NCI-H2227 (cell line): ENCODE results near the gene BET1.

Experiments
- DNase-seq: peaks from one replicate; lab custom pipeline; 2025; ENCODE audit not compliant: unreplicated experiment; lab: John Stamatoyannopoulos, UW

The BET1 gene

DNA sequence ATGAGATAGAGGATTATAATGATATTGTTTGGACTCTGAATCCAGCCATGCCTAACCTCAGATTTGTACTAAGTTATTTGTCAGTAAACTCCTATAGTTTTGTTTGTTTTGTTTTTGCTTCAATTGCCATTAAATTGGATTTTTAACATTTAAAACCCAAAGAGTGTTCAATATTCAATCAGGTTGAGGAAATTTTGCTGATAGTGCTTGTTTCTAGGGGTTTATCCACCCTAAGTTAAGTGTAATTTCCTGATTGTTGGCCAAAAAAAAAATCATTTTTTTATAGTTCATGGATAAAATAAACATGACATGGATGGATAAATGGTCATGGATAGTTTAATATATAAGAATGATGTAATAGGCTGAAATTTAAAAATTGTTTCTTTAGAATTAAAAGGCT lies 11.4 kb upstream of the BET1 start:
- no peak for DNase-seq

DNA sequence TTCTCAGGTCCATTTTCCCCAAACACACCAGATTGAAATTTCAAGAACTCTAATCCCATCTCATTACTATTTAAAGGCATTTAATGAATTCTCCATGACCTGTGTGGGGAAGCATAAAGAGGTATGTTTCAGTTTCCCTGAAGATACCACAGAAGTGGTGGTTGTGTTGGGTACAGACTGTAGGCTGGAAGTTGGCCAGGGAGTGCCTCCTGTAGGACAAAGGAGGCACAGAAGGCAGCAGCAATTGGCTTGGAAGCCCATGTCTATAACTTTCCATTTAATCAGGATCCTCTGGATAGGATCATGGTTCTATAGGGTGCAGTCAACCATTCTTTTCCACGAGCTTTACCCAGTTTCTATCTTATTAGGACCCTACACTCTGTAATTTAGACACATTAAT lies 8.6 kb upstream of the BET1 start:
- DNase-seq, result no peak

DNA sequence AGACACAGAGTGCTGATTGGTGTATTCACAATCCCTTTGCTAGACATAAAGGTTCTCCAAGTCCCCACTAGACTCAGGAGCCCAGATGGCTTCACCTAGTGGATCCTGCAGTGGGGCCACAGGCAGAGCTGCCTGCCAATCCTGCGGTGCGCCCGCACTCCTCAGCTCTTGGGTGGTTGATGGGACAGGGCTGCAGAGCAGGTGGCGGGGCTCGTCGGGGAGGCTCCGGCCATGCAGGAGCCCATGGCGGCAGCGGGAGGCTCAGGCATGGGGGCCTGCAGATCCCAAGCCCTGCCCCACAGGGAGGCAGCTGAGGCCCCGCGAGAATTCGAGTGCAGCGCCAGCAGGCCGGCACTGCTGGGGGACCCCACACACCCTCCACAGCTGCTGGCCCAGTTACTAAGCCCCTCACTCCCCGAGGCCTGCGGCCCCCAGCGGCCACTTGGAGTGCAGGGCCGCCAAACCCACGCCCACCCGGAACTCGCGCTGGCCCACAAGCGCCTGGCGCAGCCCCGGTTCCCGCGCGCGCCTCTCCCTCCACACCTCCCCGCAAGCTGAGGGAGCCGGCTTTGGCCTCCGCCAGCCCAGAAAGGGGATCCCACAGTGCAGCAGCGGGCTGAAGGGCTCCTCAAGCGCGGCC lies 7.7 kb upstream of the BET1 start:
- no peak for DNase-seq

DNA sequence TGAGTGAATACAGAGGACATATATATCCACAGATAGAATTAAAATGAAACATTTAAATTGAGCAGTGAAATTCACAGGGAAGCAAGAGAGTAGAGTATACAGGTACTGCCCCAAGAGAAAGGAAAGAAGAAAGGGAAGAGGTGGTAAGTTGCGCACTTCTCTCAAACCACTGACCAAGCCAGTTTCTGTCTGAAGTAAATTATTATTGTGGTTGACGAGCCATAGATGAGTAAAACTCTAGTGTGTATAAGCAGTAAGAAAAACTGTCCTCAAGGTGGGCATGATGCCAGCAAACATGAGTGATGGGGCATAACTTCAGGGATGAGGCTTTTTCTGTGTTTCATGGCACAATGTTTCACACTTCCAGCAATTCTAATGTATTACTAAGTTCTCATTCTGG lies 4.4 kb upstream of the BET1 start:
- no peak for DNase-seq

DNA sequence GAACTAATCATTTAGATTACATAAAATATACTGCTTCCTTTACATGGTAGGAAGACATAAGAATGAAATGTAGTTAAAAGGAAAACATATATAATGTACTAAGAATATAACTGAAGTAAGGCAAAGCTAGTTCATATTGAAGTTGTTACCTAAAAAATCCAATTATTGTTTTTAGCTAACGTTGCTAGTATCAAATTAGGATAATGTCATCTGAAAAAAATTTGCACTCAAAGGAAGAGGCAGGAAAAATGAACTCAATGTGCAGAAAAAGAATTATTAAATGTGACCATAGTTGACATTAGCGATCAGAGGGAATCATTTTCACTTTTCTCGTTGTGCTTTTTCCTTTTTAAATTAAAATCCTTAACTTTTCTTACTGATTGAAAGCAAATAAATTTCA lies 1.6 kb upstream of the BET1 start:
- no peak for DNase-seq

DNA sequence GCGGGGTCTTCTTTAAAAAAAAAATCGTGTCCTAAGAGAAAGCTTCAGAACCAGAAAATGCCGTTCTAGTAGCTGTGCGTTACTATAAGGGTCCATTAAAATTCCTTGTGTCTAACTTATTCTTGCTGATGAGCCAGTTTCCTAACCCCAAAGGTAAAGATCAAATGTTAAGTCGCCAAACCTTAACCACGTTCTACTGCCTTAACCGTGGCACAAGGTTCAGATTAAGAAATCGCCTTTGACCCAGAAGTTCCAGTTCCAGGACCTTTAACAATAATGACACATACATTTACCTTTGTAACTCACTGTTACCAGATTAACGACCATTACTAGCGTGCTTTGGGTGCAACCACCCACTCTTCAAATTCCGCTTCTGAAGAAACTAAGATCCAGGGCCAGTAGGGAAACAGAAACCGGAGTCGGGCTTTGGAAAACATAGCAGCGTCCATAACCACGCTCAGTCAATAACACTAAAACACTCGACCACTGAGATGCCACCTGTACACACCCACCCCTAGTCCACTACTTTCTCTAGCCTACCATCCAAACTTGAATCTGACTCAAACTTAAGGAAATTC lies 620 bp downstream of the BET1 start:
- peak; percentile 54 for DNase-seq

DNA sequence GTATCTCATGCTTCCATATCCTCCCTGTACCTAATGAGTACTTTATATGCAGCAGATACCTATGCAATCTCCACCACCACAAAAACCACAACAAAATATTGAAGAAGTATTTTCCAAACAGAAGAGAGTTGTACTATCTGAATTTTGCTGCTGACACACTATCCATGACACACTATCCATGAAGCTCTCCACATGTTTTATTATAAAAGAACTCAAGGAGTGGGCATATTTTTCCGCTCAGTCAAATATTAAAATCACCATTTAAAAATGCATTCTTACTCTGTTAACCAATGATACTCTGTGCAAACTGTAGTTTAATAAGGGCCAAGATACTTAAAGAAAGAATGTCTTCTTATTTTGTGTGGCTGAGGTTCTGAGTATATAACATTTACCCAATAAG lies 2.8 kb downstream of the BET1 start:
- DNase-seq, result no peak

DNA sequence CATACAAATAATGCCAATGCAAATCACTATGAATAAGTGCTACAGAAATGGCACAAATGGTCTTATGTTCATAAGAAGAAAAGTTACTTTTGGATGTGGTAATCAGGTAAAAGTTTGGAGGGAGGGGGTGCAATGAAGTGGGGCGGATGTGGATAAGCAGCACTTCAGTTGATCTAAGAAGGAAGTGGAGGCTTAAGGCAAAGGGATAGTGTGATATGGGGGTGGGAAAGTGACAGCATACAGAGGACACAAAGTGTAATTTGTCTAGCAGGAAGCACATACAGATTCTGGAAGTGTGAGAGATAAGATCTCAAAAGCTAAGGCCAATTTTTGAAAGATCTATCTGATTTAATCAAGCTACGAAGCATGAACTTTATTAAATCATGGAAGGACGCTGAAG lies 6.3 kb downstream of the BET1 start:
- DNase-seq, result no peak

DNA sequence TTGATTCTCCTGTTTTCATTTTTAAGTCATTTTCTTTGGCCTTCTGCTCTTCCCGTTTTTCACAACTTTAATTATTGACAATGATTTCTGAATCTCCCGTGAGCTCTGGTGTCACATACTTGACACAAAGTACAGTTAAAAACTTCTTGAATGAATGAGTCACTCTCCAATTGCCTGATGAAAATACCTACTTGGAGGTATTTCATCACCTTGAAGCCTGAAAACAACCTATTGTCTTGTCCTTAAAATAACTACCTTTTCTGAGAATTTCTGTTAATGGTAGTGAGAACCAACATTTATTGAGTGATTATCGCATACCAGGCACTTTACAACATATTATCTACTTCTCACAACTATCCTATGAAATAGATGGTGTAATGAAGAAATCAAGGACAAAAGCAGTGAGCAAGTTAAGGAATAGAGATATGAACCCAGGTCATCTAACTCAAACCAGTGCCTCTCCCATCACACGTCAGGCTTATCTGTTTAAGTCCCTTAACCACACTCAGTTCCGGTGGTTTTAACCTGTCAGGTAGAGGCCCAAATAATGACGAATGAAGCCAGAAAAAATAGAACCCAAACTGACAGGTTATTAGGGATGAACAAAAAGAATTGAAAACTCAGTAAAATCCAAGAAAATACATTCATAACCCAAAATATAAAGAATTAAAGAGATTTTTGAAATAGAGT lies 11.6 kb downstream of the BET1 start:
- DNase-seq, result peak; percentile 27

DNA sequence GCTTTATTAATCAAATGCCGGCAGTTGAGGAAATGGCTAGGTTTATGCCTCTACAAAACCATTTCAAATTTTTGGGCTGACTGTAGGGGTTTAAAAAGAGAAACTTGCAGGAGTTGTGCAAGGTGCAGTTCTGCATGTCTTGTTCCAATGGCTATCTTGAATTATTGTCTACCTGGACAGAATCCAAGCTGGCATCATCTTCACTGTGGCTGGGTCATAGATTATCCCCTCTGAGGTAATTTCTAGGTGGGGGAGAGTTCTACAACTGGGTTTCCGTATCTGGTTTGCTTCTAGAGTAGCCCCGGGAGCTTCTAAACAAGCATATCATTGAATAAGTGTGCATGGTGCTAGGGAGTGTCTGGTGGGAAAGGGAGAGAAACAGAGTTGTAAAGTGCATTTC lies 16.9 kb downstream of the BET1 start:
- no peak for DNase-seq

DNA sequence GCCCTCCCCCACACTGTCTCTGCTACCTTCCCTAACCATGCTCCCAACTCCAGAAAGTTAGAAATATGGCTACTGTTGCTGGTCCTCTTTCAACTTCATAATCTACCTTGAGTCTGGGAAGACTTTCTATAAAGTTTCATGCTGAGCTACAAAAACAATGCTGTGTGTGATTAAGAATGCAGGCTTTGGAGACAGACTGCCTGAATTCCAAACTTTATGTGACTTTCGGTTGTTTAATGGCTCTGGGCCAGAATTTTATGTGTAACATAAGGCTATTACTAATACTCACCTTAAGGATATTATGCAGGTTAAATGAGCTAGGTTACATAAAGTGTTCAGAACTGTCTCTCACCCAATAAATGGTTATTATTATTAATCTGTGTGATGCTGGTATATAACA lies 19.1 kb downstream of the BET1 start:
- no peak for DNase-seq

DNA sequence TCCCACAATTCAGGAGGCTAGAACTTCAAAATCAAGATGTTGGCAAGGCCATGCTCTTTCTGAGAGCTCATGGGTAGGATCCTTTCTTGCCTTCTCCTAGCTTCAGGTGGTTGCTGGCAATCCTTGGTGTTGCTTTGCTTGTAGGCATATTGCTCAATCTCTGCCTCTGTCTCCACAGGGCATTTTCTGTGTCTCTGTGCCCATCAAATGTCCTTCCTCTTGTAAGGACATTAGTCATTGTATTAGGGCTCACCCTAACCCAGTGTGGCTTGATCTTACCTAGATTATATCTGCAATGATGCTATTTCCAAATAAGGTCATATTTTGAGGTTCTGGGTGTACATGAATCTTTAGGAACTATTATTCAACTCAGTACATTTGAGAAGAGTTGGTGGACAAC lies 20.1 kb downstream of the BET1 start:
- no peak for DNase-seq

DNA sequence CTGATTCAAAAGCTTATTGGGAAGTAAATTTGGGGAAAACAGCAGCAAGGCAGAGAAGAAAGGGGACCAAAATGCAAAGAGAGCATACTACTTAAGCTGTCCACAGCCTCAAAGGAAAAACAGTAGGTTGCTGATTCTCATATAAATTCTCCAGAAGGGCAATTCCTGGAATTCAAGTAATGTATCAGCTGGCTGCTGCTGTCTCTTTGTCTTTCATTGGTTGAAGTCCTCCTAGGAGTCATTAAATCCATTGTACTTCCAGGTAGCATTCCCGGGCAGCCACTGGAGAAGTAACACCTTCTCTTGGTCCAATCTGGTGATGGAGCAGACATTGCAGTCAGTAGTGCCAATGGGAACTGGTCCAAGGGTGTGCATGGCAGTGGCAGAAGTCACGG lies 22.7 kb downstream of the BET1 start:
- no peak for DNase-seq

DNA sequence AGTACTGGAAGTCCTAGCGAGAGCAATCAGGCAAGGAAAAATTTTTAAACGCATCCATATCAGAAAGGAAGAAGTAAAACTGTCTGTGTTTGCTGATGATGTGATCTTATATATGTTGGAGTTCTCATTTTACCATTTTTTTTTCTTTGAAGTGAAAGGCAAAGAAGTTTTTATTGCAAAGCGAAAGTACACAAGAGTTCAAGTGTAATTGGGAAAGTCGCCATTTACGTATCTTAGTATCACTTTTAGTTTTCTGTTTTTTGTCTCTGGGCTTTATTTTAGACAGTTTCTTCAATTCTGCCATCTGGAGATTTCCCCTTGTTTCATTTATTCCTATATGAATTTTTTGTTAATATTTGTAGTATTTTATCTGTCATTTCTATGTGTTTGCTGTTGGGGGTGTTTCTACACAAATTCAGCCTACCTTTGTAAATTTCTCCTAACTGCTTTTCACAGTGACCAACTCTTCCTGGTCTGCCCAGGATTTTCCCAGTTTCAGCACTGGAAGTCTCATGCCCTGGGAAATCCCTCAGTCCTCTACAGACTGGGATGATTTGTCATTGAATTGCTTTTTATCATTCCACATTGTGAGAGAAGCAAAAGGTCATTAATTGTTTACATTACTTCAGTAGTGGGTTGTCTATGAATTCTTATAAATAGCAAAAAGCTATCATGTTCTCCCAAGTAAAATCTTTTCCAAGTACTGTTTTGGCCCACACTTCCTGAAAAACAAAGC lies 23.2 kb downstream of the BET1 start:
- DNase-seq, result no peak

DNA sequence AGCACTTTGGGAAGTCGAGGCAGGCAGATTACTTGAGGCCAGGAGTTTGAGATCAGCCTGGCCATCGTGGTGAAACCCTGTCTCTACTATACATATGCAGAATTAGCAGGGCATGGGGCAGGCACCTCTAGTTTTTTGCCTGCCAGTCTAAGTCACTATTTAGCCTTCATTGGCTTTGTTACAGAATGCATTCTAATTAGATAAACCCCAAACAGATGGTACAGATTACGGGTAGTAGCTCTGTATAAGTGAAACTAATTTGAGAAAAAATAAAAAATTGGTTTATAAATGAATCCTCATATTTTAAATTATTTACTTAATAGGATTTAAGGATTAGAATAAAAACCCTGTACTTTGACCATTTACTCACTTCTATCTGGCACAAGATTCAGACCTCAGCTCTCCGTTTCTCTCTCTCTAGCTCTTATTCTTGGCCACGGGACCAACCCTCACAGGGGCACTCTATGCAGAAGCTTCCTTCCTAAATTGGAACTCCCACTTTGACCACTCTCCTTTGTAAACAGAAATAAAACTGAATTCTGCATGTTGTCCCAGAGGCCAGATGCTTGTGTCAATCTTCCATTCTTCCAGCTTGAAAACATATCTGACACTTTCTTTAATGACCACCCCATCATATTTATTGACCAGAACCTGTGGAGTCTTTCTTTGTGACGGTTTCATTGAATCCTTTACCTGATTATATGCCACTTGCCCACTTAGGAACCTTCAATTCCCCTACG lies 26.8 kb downstream of the BET1 start:
- no peak for DNase-seq

DNA sequence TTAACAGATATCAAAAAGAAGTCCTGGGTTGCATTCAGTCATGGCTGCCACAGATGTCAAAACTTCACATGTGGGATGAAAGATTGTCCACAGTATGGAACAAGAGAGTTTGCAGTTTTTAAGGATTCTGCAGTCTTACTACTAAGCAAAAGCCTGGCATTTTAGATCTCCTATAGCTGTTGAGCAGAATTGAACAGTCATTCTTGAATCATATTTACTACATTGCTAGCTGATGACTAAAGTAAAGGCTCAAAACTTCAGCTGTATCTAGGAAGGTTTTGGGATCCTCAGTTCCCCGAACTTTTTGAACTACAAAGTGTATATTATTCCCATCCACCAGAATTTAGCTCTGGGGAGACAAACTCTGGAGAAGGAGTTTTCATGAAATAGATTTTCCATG lies 31.0 kb downstream of the BET1 start:
- no peak for DNase-seq

DNA sequence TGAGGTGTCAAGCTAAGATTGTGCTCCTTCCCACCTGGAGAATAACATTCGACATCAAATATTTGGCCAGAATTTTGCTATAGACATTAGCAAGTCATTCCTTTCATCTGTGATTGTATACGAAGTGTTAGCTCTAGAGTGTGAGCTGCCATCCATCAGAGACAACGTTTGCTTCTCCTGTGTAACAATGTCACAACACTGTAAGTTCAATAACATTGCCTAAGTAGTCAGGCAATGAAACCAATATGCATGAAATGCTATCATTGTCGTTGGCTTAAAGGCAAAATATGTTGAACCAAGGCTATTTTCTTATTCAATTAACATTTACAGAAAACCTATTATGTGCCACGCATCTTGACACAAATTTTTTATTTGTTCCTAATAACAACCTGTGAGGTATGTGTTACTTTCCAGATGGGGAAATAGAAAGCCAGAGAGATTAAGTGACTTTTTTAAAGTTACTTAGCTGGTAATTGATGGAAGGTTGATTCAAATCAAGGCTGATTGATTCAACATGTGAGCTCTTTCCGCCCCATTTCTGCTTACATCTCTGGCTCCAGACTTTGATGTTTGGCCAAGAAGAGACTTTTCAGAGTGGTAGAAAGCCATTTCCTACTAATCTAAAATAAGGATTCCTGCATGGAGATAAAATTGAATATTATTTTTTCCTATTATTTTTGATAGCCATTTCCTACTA lies 32.0 kb downstream of the BET1 start:
- DNase-seq, result no peak

DNA sequence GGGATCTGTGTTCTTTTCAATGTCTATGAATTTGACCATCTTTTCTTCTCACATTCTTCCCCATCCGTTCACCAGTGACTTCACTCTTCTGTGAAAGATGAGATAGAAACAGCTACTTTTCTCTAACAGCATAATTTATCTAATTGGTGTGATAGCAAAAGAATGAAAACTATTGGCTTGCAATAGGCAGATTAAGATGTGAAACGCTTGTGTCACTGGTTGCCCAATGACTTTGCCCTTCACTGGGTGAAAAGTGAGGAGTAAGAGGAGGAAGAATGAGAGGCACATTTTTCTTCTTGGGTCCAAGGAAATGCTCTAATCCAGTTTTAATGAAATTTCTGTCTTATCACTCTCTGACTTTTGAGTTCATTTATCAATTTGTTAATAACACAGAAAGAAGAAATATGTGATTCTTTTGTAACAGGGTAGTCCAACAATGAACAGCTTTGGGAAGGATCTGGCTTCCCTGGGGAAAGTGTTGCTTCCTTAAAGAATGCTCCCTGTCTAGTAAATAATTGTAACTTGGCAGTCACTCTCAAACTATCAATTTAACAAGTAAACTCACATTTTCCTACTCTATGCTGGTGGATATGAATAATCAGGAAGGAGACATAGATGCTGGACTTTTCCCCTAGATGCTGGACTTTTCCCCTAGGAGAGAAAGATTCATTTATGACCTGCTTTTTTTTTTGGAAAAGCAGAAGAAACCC lies 35.1 kb downstream of the BET1 start:
- no peak for DNase-seq

DNA sequence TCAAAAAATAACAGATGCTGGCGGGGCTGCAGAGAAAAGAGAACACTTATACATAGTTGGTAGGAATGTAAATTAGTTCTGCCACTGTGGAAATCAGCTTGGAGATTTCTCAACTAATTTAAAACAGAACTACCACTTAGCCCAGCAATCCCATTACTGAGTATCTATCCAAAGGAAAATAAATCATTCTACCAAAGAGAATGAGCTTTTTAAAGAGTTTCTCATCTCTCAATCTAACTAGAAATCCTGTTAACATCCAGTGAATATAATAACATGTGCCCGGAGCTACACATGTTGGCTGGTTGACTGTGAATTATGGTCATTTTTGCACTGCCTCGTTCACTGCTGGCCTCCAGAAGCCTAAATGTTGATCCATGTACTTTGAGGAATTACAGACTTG lies 39.3 kb downstream of the BET1 start:
- DNase-seq, result no peak

DNA sequence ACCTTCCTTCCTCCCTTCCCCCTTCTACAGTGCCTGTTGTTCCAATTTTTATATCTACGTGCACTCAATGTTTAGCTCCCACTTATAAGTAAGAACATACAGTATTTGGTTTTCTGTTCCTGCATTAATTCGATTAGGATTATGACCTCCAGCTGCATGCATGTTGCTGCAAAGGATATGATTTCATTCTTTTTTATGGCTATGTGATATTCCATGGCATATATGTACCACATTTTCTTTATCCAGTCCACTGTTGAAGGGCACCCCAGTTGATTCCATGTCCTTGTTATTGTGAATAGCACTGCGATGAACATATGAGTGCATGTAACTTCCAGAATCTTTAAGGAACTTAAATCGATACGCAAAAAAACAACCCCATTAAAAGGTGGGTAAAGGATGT lies 39.9 kb downstream of the BET1 start:
- DNase-seq, result no peak
